Neural crest cell (in vitro differentiated cells): ENCODE results near the gene KMT5C. TPM values are rescaled to one million over a fixed set of nuclear protein-coding genes. Genes with fewer than 3 reads are reported as not detected.

ENCODE experiments used
- DNase-seq: peaks from one replicate; pipeline ENCODE4 v3.0.0; 2021; ENCODE audit warnings: low read depth, mixed read lengths, low spot score
- H3K27ac Mint-ChIP-seq: one replicate; pipeline ENCODE4 v1.8.0; 2021; ENCODE audit warnings: mild to moderate bottlenecking, mixed read lengths; ENCODE audit not compliant: unreplicated experiment
- H3K27me3 Mint-ChIP-seq: 2 replicates; pipeline ENCODE4 v1.8.0; 2021; ENCODE audit warnings: low read depth, mild to moderate bottlenecking, mixed read lengths
- H3K36me3 Mint-ChIP-seq: 2 replicates; pipeline ENCODE4 v1.8.0; 2021; ENCODE audit warnings: low read depth, mild to moderate bottlenecking, mixed read lengths
- H3K4me1 Mint-ChIP-seq: 2 replicates; pipeline ENCODE4 v1.8.0; 2021; ENCODE audit warnings: mixed read lengths
- H3K4me3 Mint-ChIP-seq: one replicate; pipeline ENCODE4 v1.8.0; 2021; ENCODE audit warnings: mild to moderate bottlenecking, mixed read lengths
- H3K9me3 Mint-ChIP-seq: 2 replicates; pipeline ENCODE4 v1.8.0; 2021; ENCODE audit warnings: mixed read lengths
- total RNA-seq: library from RNA; stranded (reverse); gene quantifications from 2 replicates; pipeline ENCODE4 v1.2.1, GENCODE V29; 2021
- TF ChIP-seq, protein P1 (sequence below): fragments of 200-600 bp; sonication (generic); conservative IDR thresholded peaks from 2 replicates; pipeline ENCODE4 v1.5.0; 2021; ENCODE audit warnings: antibody characterized with exemption, mild to moderate bottlenecking

The KMT5C gene
- total RNA-seq, 1 donor from 2014 or later, result 35.2 TPM

DNA sequence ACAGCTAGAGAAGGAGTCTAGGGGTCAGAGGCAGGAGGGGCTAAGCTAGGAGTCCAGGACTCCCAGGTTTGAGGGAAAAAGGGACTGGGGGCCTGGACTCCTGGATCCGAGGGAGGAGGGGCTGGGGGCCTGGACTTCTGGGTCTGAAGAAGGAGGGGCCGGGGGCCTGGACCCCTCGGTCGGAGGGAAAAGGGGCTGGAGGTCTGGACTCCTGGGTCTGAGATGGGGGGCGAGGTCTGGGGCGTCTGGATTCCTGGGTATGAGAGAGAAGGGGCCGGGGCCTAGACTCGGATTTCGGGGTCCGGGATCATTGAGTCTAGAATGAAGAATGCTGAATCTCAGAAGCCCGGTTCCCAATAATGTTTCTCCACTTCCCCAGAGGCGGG, 37.4 kb upstream of the KMT5C start:
- DNase-seq, result no peak
- Mint-ChIP-seq H3K4me3 (no peak overlapping the region), H3K9me3 (no peaks in the 10 kb centered on the region), H3K36me3 (peaks cover 9% of the 10 kb centered on the region), H3K27me3 (no peaks in the 10 kb centered on the region), H3K4me1 (peaks cover 21% of the 10 kb centered on the region), H3K27ac (no peak overlapping the region)
- TF ChIP-seq, protein P1, sequence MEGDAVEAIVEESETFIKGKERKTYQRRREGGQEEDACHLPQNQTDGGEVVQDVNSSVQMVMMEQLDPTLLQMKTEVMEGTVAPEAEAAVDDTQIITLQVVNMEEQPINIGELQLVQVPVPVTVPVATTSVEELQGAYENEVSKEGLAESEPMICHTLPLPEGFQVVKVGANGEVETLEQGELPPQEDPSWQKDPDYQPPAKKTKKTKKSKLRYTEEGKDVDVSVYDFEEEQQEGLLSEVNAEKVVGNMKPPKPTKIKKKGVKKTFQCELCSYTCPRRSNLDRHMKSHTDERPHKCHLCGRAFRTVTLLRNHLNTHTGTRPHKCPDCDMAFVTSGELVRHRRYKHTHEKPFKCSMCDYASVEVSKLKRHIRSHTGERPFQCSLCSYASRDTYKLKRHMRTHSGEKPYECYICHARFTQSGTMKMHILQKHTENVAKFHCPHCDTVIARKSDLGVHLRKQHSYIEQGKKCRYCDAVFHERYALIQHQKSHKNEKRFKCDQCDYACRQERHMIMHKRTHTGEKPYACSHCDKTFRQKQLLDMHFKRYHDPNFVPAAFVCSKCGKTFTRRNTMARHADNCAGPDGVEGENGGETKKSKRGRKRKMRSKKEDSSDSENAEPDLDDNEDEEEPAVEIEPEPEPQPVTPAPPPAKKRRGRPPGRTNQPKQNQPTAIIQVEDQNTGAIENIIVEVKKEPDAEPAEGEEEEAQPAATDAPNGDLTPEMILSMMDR, result no peak

DNA sequence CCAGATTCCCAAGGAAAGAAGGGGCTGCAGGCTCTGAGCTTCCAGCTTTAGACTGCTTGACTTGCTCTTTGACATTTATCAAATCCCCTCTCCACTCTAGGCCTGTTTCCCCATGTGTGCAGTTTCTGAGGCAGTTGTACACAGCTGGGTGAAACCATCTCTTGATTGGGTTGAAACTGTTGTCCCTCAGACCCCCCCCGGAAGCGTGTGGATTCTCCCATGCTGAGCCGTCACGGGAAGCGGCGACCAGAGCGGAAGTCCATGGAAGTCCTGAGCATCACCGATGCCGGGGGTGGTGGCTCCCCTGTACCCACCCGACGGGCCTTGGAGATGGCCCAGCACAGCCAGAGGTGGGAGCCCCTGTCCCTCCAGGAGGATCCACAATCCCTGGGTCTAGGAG, 36.2 kb upstream of the KMT5C start:
- Mint-ChIP-seq H3K27me3 (no peaks in the 10 kb centered on the region), H3K27ac (peak overlapping the region; percentile 57), H3K9me3 (no peaks in the 10 kb centered on the region), H3K4me3 (no peak overlapping the region), H3K36me3 (peaks cover 12% of the 10 kb centered on the region), H3K4me1 (peaks cover 21% of the 10 kb centered on the region)
- TF ChIP-seq, protein P1, result no peak
- DNase-seq, result no peak

DNA sequence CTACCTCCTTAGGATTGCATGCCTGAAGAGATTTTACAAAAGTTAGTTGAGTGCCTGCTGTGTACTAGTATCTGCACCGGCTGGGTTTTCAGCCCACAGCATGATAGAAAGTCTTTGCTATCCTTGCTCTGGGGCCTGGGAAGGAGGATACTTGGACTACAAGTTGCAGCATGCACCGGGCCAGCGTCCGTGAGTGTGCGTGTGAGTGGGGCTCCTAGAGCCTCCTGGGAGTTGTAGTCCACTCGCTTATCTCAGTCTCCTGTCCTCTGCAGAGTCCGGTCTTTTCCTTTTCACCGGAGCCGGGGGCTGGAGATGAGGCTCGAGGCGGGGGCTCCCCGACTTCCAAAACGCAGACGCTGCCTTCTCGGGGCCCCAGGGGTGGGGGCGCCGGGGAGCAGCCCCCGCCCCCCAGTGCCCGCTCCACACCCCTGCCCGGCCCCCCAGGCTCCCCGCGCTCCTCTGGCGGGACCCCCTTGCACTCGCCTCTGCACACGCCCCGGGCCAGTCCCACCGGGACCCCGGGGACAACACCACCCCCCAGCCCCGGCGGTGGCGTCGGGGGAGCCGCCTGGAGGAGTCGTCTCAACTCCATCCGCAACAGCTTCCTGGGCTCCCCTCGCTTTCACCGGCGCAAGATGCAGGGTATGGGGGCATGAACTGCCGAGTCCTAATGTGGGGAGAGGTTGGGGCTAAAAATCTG, 35.2 kb upstream of the KMT5C start:
- peaks cover 12% of the 10 kb centered on the region for H3K36me3 Mint-ChIP-seq
- H3K27me3 Mint-ChIP-seq, result no peaks in the 10 kb centered on the region
- peak; percentile 45 for DNase-seq
- H3K4me3 Mint-ChIP-seq, result no peak overlapping the region
- H3K4me1 Mint-ChIP-seq, result peaks cover 25% of the 10 kb centered on the region
- H3K9me3 Mint-ChIP-seq, result no peaks in the 10 kb centered on the region
- TF ChIP-seq, protein P1, result no peak
- H3K27ac Mint-ChIP-seq, result peak overlapping the region; percentile 36

DNA sequence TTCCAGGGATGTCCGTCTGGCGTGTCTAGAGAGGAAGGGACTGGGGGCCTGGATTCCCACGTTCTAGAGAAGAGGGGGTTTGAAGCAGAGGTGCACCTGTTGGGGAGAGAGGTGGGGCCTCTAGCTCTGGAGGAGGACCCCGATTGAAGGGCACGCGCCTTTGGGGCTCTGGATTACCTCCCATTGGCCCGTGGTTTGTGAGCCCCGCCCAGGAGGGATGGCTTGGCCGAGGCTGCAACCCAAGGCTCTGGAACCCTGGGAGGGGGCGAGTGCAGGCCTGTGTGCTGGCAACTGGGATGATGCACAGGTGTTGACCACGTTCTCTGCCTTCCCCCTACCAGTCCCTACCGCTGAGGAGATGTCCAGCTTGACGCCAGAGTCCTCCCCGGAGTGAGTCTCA, 34.7 kb upstream of the KMT5C start:
- TF ChIP-seq, protein P1, result no peak
- DNase-seq, result no peak
- Mint-ChIP-seq H3K27ac (no peak overlapping the region), H3K4me1 (peaks cover 27% of the 10 kb centered on the region), H3K36me3 (peaks cover 12% of the 10 kb centered on the region), H3K4me3 (no peak overlapping the region), H3K27me3 (no peaks in the 10 kb centered on the region), H3K9me3 (no peaks in the 10 kb centered on the region)

DNA sequence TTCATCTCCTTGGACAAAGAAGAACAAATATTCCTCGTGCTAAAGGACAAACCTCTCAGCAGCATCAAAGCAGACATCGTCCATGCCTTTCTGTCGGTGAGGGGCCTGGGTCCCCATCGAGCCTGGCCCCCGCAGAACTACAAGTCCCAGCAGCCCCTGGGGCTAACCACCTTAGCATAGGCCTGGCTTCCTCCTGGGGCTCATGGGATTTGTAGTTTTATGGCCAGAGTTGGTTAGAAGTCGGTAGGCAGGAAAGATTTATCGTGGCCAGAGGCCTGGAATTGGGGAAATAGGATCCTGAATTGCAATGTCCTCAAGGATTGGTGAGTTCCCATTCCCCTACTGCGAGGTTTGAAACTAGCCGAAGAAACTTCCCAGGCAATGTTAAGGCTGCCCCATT, 34.2 kb upstream of the KMT5C start:
- H3K4me1 Mint-ChIP-seq, result peaks cover 32% of the 10 kb centered on the region
- H3K27ac Mint-ChIP-seq, result peak overlapping the region; percentile 62
- DNase-seq, result no peak
- H3K27me3 Mint-ChIP-seq, result no peaks in the 10 kb centered on the region
- peaks cover 15% of the 10 kb centered on the region for H3K36me3 Mint-ChIP-seq
- peak overlapping the region; percentile 81 for H3K4me3 Mint-ChIP-seq
- TF ChIP-seq, protein P1, result no peak
- no peaks in the 10 kb centered on the region for H3K9me3 Mint-ChIP-seq
